ENCODE measurements around the gene RPRD1A.

DNA sequence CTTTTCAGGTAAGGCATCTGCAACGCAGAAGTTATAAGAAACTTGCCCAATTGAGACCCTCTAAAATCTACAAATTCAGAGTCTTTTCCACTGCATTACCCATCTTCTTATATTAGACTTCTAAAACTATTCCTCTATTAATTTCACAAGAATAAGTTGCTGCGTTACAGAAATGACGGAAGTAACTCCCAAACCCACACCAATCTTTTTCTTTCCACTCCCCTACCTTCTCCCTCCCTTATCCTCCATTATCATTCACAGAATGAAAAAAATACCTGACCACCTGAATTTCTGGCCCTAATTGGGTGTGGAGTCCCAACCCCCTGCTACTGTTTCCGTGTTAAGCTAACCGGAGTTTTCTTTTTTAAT lies 689 bp downstream of the RPRD1A start:
- TF ChIP-seq, protein P1, sequence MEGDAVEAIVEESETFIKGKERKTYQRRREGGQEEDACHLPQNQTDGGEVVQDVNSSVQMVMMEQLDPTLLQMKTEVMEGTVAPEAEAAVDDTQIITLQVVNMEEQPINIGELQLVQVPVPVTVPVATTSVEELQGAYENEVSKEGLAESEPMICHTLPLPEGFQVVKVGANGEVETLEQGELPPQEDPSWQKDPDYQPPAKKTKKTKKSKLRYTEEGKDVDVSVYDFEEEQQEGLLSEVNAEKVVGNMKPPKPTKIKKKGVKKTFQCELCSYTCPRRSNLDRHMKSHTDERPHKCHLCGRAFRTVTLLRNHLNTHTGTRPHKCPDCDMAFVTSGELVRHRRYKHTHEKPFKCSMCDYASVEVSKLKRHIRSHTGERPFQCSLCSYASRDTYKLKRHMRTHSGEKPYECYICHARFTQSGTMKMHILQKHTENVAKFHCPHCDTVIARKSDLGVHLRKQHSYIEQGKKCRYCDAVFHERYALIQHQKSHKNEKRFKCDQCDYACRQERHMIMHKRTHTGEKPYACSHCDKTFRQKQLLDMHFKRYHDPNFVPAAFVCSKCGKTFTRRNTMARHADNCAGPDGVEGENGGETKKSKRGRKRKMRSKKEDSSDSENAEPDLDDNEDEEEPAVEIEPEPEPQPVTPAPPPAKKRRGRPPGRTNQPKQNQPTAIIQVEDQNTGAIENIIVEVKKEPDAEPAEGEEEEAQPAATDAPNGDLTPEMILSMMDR (IDR thresholded peaks at IDR 0.05): no peak
- no peak for TF ChIP-seq EZH2 (IDR thresholded peaks at IDR 0.05)

Data from neural progenitor cell (in vitro differentiated cells).